ENCODE measurements around the gene PRAMEF5. TPM values are rescaled to one million over a fixed set of nuclear protein-coding genes. Genes with fewer than 3 reads are reported as not detected.
"Not testable (repeated sequence)": the region's sequence is repeated elsewhere in the genome, so short reads cannot be mapped to it uniquely, and the experiment has no call there.

PRAMEF5 gene
- total and polyA plus RNA-seq, 5 experiments from 2014 or later, result not detected

DNA sequence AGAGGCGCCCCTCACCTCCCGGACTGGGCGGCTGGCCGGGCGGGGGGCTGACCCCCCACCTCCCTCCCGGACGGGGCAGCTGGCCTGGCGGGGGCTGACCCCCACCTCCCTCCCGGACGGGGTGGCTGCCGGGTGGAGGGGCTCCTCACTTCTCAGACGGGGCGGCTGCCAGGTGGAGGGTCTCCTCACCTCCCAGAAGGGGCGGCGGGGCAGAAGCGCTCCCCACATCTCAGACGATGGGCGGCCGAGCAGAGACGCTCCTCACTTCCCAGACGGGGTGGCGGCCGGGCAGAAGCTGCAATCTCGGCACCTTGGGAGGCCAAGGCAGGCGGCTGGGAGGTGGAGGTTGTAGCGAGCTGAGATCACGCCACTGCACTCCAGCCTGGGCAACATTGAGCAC, 44.7 kb downstream of the PRAMEF5 start:
- H3K4me1 Mint-ChIP-seq, H3K27me3 Mint-ChIP-seq, ATAC-seq, POLR2A ChIA-PET, H3K4me3 Mint-ChIP-seq, H3K9me3 Mint-ChIP-seq, H3K27ac Mint-ChIP-seq, DNase-seq, H3K36me3 Mint-ChIP-seq: not testable (repeated sequence)

DNA sequence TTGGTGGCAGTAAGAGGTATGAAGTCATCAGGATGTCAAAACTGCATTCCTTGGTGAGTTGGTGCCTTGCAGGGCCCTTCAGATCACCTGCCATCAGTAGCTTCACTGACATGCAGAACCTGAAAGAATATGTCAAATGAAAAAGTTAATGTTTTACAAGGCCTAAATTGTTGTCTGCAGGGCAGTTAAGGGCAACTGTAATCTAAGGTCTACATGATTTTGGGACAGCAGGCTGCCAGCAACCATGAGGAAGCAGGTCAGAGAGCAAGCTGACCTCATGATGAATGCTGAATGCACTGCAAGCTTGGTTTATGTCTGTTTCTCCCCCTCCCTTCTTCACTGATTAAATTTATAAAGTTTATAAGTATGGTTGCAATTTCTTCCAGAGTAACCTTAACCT, 48.2 kb downstream of the PRAMEF5 start:
- POLR2A ChIA-PET, DNase-seq, H3K36me3 Mint-ChIP-seq, H3K4me1 Mint-ChIP-seq, ATAC-seq, H3K4me3 Mint-ChIP-seq, H3K27me3 Mint-ChIP-seq, H3K27ac Mint-ChIP-seq, H3K9me3 Mint-ChIP-seq: not testable (repeated sequence)

- H3K9me3 Mint-ChIP-seq, DNase-seq, H3K27me3 Mint-ChIP-seq, POLR2A ChIA-PET, H3K4me3 Mint-ChIP-seq, H3K36me3 Mint-ChIP-seq, H3K4me1 Mint-ChIP-seq, H3K27ac Mint-ChIP-seq, ATAC-seq: not testable (repeated sequence)
Measured at GRCh38 chr1:13303239-13303638, 49.2 kb downstream of the PRAMEF5 start, which contains the start of gene PRAMEF33. PRAMEF33 (plus strand) TSS chr1:13303539; CDS start chr1:13305955, 2,416 bp downstream.

Other genes starting within 250 kb of the PRAMEF5 start
- gene PRAMEF27, start 197.6 kb upstream of the PRAMEF5 start, total RNA-seq, result not detected
- not detected for gene PRAMEF27, start 197.6 kb upstream of the PRAMEF5 start, polyA plus RNA-seq
- not detected for gene HNRNPCL3, start 193.4 kb upstream of the PRAMEF5 start, total RNA-seq
- gene HNRNPCL3, start 193.4 kb upstream of the PRAMEF5 start, polyA plus RNA-seq, result not detected
- gene PRAMEF25, start 183.4 kb upstream of the PRAMEF5 start, total RNA-seq, result not detected
- not detected for gene PRAMEF25, start 183.4 kb upstream of the PRAMEF5 start, polyA plus RNA-seq
- gene HNRNPCL2, start 137.3 kb upstream of the PRAMEF5 start, total RNA-seq, result not detected
- gene HNRNPCL2, start 137.3 kb upstream of the PRAMEF5 start, polyA plus RNA-seq, result not detected
- not detected for gene PRAMEF26, start 98.2 kb upstream of the PRAMEF5 start, total RNA-seq
- not detected for gene PRAMEF26, start 98.2 kb upstream of the PRAMEF5 start, polyA plus RNA-seq
- gene HNRNPCL4, start 88.6 kb upstream of the PRAMEF5 start, total RNA-seq, result not detected
- not detected for gene HNRNPCL4, start 88.6 kb upstream of the PRAMEF5 start, polyA plus RNA-seq
- gene PRAMEF9, start 82.3 kb upstream of the PRAMEF5 start, total RNA-seq, result not detected
- gene PRAMEF9, start 82.3 kb upstream of the PRAMEF5 start, polyA plus RNA-seq, result not detected
- gene PRAMEF13, start 52.8 kb upstream of the PRAMEF5 start, total RNA-seq, result not detected
- gene PRAMEF13, start 52.8 kb upstream of the PRAMEF5 start, polyA plus RNA-seq, result not detected
- gene PRAMEF18, start 28.0 kb upstream of the PRAMEF5 start, total RNA-seq, result not detected
- not detected for gene PRAMEF18, start 28.0 kb upstream of the PRAMEF5 start, polyA plus RNA-seq
- not detected for gene PRAMEF8, start 30.9 kb downstream of the PRAMEF5 start, total RNA-seq
- not detected for gene PRAMEF8, start 30.9 kb downstream of the PRAMEF5 start, polyA plus RNA-seq
- gene PRAMEF33, start 49.3 kb downstream of the PRAMEF5 start, total RNA-seq, result not detected
- not detected for gene PRAMEF33, start 49.3 kb downstream of the PRAMEF5 start, polyA plus RNA-seq
- gene PRAMEF15, start 61.4 kb downstream of the PRAMEF5 start, total RNA-seq, result not detected
- gene PRAMEF15, start 61.4 kb downstream of the PRAMEF5 start, polyA plus RNA-seq, result not detected
- not detected for gene PRAMEF14, start 92.9 kb downstream of the PRAMEF5 start, total RNA-seq
- gene PRAMEF14, start 92.9 kb downstream of the PRAMEF5 start, polyA plus RNA-seq, result not detected
- not detected for gene PRAMEF19, start 117.7 kb downstream of the PRAMEF5 start, total RNA-seq
- gene PRAMEF19, start 117.7 kb downstream of the PRAMEF5 start, polyA plus RNA-seq, result not detected
- not detected for gene PRAMEF17, start 135.4 kb downstream of the PRAMEF5 start, total RNA-seq
- gene PRAMEF17, start 135.4 kb downstream of the PRAMEF5 start, polyA plus RNA-seq, result not detected
- gene PRAMEF20, start 156.3 kb downstream of the PRAMEF5 start, total RNA-seq, result not detected
- gene PRAMEF20, start 156.3 kb downstream of the PRAMEF5 start, polyA plus RNA-seq, result not detected